WERI-Rb-1 (cell line): ENCODE data around the gene ACTR1A.
A peak's percentile ranks its signal among the peaks of the same experiment; 100 is the strongest.

Source experiments
- DNase-seq: peaks from one replicate; pipeline ENCODE4 v3.0.0-alpha.2; 2020
- H3K27ac ChIP-seq: fragments of 250-450 bp; sonication (Bioruptor Pico); 2 replicates; pipeline ENCODE4 v1.5.1; 2020; ENCODE audit warnings: mild to moderate bottlenecking, moderate library complexity
- H3K27me3 ChIP-seq: fragments of 250-450 bp; sonication (Bioruptor Pico); 2 replicates; pipeline ENCODE4 v1.5.1; 2021; ENCODE audit warnings: mild to moderate bottlenecking, low read depth, moderate library complexity; ENCODE audit not compliant: insufficient read depth, severe bottlenecking
- H3K36me3 ChIP-seq: fragments of 250-450 bp; sonication (Bioruptor Pico); 2 replicates; pipeline ENCODE4 v1.5.1; 2020; ENCODE audit warnings: mild to moderate bottlenecking, moderate library complexity
- H3K4me3 ChIP-seq: 2 replicates; pipeline ENCODE4 v1.5.1; 2011; ENCODE audit warnings: low read depth, mild to moderate bottlenecking, control low read depth, low read length
- H3K9me3 ChIP-seq: fragments of 250-450 bp; sonication (Bioruptor Pico); 2 replicates; pipeline ENCODE4 v1.5.1; 2021; ENCODE audit warnings: mild to moderate bottlenecking, moderate library complexity; ENCODE audit not compliant: severe bottlenecking
- CTCF ChIP-seq: IDR thresholded peaks from 2 replicates; pipeline ENCODE4 v1.5.1; 2011; ENCODE audit warnings: low read depth, mild to moderate bottlenecking, control low read depth, inconsistent platforms, low read length

Gene ACTR1A

GRCh38 chr10:102545265-102545871, 42.9 kb upstream of the ACTR1A start:
- Histone ChIP-seq H3K9me3 (no peaks in the 10 kb centered on the region), H3K27ac (no peak overlapping the region), H3K27me3 (no peaks in the 10 kb centered on the region), H3K36me3 (peaks cover 5% of the 10 kb centered on the region), H3K4me3 (no peak overlapping the region)
- no peak for DNase-seq
- no peak for TF ChIP-seq CTCF

GRCh38 chr10:102542800-102543418, 40.4 kb upstream of the ACTR1A start:
- Histone ChIP-seq H3K36me3 (no peaks in the 10 kb centered on the region), H3K27me3 (no peaks in the 10 kb centered on the region), H3K9me3 (no peaks in the 10 kb centered on the region), H3K27ac (no peak overlapping the region), H3K4me3 (no peak overlapping the region)
- DNase-seq = no peak
- no peak for TF ChIP-seq CTCF

GRCh38 chr10:102540023-102540422, 37.5 kb upstream of the ACTR1A start:
- Histone ChIP-seq H3K36me3 (no peaks in the 10 kb centered on the region), H3K4me3 (no peak overlapping the region), H3K27ac (no peak overlapping the region), H3K9me3 (no peaks in the 10 kb centered on the region), H3K27me3 (no peaks in the 10 kb centered on the region)
- no peak for DNase-seq
- peak; percentile 50 for TF ChIP-seq CTCF

- Histone ChIP-seq H3K27me3 (no peaks in the 10 kb centered on the region), H3K4me3 (no peak overlapping the region), H3K36me3 (no peaks in the 10 kb centered on the region), H3K9me3 (no peaks in the 10 kb centered on the region), H3K27ac (no peak overlapping the region)
- DNase-seq = no peak
- no peak for TF ChIP-seq CTCF
Measured at GRCh38 chr10:102538811-102539210, 36.3 kb upstream of the ACTR1A start.

GRCh38 chr10:102537948-102538347, 35.4 kb upstream of the ACTR1A start:
- Histone ChIP-seq H3K9me3 (no peaks in the 10 kb centered on the region), H3K36me3 (no peaks in the 10 kb centered on the region), H3K27ac (no peak overlapping the region), H3K27me3 (no peaks in the 10 kb centered on the region), H3K4me3 (no peak overlapping the region)
- no peak for TF ChIP-seq CTCF
- no peak for DNase-seq

GRCh38 chr10:102537367-102537766, 34.9 kb upstream of the ACTR1A start:
- no peak overlapping the region for H3K27ac ChIP-seq
- no peaks in the 10 kb centered on the region for H3K9me3 ChIP-seq
- H3K27me3 ChIP-seq = no peaks in the 10 kb centered on the region
- DNase-seq = no peak
- H3K4me3 ChIP-seq = no peak overlapping the region
- no peak for TF ChIP-seq CTCF
- H3K36me3 ChIP-seq = no peaks in the 10 kb centered on the region
